Keratinocyte (primary cell): ENCODE data around the gene STAG3.

Experiments
- EZH2 ChIP-seq: IDR thresholded peaks from one replicate; pipeline ENCODE4 v1.6.1; 2012; ENCODE audit warnings: inconsistent platforms, mild to moderate bottlenecking, low read length, moderate library complexity
- TF ChIP-seq, protein P1 (sequence below), 3 experiments: IDR thresholded peaks in 1 of 3; conservative IDR thresholded peaks in 1 of 3; optimal IDR thresholded peaks in 1 of 3; 2 replicates in 2 of 3; 3 replicates in 1 of 3; pipeline versions ENCODE3 to v1.5.1; 2011; ENCODE audit warnings: low read length in 3 of 3, mild to moderate bottlenecking in 3 of 3, moderate library complexity in 2 of 3, control low read depth in 1 of 3, inconsistent platforms in 1 of 3; ENCODE audit not compliant: insufficient read depth in 2 of 3; ENCODE audit errors: extremely low read depth in 1 of 3

DNA sequence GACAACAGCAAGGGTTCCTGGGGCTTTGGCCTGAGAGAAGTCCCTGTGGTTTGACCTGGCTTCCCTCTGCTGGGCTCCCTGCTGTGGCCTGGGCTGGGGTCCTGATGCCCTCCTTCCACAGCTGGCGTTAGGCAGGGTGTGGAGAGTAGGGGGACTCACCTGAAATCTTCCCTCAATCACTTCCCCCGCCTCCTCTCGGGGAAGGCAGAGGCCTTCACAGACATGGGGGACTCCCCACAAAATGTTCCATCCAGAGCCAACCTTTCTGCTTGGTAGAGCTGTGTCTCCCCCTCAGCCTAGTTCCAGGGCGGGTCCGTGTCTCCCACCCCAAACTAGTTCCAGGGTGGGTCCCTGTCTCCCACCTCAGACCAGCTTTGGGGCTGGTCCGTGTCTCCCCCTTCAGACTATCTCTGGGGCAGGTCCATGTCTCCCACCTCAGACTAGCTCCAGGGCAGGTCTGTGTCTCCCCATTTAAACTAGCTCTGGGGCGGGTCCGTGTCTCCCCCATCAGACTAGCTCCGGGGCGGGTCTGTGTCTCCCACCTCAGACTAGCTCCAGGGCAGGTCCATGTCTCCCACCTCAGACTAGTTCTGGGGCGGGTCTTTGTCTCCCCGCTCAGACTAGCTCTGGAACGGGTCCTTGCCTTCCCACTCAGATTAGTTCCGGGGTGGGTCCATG, 44.2 kb downstream of the STAG3 start:
- TF ChIP-seq, protein P1, sequence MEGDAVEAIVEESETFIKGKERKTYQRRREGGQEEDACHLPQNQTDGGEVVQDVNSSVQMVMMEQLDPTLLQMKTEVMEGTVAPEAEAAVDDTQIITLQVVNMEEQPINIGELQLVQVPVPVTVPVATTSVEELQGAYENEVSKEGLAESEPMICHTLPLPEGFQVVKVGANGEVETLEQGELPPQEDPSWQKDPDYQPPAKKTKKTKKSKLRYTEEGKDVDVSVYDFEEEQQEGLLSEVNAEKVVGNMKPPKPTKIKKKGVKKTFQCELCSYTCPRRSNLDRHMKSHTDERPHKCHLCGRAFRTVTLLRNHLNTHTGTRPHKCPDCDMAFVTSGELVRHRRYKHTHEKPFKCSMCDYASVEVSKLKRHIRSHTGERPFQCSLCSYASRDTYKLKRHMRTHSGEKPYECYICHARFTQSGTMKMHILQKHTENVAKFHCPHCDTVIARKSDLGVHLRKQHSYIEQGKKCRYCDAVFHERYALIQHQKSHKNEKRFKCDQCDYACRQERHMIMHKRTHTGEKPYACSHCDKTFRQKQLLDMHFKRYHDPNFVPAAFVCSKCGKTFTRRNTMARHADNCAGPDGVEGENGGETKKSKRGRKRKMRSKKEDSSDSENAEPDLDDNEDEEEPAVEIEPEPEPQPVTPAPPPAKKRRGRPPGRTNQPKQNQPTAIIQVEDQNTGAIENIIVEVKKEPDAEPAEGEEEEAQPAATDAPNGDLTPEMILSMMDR (optimal IDR thresholded peaks at IDR 0.05 in 1 of 3, IDR thresholded peaks at IDR 0.05 in 1 of 3, conservative IDR thresholded peaks at IDR 0.05 in 1 of 3; ENCODE audit: extremely low read depth in 1 of 3, insufficient read depth in 2 of 3, low read length in 3 of 3) = no peak
- no peak for TF ChIP-seq EZH2
